Cerebellar cortex (tissue), 1 donor: Measurements from ENCODE around the gene SPTBN4.
"Not testable (repeated sequence)": the region's sequence is repeated elsewhere in the genome, so short reads cannot be mapped to it uniquely, and the experiment has no call there.

Source experiments
- DNase-seq: peaks from one replicate; pipeline ENCODE4 v3.0.0-alpha.2; 2015; ENCODE audit warnings: low spot score

The SPTBN4 gene

DNA sequence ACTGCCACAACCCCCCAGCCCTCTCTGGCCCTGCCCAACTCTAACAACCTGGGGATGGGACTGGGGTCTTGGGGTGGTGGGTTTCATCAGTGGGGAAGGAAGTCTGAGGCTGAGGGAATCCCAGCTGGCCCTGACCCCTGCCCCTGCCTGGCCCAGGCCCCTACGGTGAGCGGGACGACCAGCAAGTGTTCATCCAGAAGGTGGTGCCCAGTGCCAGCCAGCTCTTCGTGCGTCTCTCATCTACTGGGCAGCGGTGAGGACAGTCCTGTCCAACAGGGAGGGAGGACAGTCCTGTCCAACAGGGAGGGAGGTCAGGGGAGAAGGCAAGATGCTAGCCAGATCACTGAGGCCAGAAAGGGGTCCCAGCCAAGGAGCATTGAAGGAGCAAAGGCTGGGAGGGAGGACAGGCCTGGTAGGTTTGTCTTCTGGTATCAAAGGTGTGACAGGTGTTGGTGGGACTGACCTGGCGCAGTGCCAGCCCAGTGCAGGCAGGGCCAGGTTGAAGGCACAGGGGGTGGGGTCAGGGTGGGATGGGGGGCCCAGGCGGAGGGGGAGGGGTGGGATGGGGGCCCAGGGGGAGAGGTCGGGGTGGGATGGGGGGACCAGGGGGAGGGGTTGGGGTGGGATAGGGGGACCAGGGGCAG lies 122.2 kb downstream of the SPTBN4 start:
- DNase-seq, result no peak

DNA sequence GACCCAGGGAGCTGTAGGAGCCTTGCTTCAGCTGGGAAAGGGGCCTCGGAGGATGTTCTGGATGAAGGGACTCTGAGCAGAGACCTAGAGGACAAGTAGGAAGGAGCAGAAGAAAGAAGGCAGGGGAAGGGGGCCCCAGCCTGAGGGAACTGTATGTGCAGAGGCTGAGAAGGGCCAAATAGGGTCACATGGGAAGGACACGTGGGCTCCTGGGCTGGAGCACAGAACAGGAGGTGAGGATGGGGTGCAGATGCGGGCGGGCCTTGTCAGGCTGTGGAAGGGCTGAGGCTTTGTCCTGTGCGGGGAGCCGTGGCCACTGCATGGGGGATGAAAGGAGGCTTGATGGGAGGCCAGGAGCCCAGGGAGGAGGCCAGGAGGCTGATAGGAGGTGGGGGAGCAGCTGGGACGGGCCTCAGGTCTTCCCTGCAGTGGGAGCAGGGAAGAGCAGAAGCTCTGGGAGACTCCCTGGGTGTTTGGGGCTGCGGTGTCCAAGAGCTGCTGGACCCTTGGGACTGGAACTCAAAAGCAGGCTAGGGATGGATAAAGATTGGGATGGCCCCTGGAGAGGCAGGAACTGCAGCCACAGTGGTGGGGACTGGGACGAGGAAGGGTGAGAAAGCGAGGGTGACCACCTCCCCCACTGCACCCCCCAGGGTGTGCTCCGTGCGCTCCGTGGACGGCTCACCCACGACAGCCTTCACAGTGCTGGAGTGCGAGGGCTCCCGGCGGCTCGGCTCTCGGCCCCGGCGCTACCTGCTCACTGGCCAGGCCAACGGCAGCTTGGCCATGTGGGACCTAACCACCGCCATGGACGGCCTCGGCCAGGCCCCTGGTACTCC lies 123.0 kb downstream of the SPTBN4 start:
- DNase-seq, result no peak

DNA sequence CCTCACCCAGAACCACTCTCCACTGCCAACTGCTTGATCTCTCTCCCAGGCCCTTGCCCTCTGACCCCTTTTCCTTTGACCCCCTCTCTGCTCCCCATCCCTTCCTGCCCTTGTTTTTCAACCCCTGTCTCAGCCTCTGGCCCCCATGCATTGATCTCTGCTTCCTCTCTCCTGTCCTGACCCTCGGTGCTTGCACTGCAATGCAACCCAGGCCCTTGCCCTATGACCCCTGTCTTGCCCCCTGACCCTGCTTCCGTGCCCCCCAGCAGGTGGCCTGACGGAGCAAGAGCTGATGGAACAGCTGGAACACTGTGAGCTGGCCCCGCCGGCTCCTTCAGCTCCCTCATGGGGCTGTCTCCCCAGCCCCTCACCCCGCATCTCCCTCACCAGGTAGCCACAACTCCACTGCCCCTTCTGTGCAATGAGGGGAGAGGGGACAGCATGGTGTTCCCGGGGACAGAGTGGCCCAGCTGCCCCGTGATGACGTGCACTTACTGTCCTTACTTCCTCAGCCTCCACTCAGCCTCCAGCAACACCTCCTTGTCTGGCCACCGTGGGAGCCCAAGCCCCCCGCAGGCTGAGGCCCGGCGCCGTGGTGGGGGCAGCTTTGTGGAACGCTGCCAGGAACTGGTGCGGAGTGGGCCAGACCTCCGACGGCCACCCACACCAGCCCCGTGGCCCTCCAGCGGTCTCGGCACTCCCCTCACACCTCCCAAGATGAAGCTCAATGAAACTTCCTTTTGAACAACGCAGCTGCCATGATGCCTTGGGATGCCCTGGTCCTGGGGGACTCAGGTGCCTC lies 123.9 kb downstream of the SPTBN4 start:
- DNase-seq, result no peak

DNA sequence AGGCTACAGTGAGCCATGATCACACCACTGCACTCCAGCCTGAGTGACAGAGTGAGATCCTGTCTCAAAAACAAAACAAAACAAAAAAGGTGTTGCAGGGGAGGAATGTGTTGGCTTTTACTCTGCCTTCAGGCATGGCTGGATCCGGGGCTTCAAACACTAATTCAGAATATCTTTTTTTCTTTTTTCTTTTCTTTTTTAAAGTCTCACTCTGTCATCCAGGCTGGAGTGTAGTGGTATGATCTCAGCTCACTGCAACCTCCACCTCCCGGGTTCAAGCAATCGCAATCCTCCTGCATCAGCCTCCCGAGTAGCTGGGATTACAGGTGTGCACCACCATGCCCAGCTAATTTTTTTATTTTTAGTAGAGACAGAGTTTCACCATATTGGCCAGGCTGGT lies 124.9 kb downstream of the SPTBN4 start:
- not testable (repeated sequence) for DNase-seq

DNA sequence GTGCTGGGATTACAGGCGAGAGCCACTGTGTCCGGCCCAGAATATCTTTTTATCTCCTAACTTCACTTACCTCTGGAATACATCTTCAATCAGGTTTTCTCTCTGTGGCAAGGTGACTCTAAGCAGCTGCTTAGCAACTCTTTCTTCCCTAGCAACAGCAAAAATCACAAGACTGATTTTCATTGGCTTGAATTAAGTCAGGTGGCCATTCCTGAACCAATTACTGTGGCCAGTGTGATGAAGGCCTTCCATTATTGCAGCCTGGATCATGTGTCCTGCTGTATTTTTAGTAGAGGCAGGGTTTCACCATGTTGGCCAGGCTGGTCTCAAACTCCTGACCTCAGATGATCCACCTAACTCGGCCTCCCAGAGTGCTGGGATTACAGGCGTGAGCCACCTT lies 125.4 kb downstream of the SPTBN4 start:
- peak; percentile 77 for DNase-seq

DNA sequence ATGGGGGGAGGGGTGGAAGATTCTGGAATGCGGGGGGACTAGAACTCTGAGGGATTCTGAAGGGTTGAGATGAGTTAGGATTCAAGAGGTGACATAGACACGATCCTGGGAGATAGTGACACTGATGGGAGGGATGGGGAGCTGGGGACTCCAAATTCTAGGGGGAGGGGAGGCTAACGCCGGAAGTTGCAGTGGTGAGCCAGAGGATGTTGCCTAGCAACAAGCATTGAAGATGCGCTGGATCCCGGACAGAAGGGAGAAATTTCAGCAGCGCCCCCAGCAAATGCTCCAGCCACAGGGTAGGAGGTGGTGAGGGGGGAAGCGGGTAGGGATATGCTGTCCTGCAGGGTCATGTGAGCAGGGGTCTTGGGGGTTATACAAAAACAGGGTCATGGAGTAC lies 127.5 kb downstream of the SPTBN4 start:
- DNase-seq, result no peak

DNA sequence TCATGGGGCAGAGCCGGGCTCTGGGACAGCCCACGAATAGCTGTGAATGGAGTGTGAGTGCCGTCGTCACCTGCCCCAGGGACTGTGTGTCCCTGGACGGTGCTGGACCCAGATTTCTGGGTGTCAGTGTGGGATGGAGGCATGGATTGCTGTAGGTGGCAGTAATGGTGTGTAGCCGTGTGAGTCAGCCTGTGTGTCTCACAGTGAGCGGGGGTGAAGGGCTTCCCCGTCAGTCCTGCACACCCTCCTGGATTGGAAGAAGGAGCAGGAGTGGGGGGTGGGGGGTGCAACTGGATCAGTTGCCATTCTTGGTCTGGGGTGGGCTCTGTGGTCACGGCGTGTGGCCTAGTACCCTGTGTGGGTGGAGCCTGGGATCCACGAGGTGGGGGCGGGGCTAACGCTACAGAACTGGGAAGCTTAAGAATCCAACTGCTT lies 127.9 kb downstream of the SPTBN4 start:
- DNase-seq, result no peak

DNA sequence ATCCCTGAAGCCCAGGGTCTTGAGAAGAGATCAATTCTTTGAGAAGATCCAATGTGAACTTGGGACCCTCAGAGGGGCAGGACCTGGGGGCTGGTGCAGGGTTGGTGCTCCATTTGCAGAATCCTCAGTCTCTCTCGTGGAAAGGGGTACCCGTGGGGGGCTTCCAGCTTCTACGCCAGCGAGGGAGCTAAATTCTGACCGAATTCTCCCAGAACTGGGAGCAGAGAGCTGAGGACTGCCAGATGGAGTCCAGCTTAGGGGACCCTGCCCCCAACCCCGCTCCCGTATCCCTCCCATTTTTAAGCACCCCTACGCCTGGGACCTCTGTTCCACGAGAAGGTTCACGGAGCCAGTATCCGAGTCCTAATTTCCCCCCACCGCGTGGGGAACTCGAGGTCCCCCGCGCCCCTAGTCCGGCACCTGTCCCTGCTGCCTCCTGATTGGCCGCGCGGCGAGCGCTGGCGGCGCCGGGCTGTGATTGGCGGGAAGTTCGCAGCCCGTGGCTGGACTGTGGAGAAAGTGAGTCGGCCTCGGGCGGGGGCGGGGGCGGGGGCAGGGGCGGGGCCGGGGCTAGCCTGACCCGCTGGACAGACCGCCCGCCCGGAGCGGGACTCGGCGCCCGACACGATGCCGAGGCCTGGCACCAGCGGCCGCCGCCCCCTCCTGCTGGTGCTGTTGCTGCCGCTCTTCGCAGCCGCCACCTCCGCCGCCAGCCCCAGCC lies 130.0 kb downstream of the SPTBN4 start:
- peak; percentile 52 for DNase-seq

DNA sequence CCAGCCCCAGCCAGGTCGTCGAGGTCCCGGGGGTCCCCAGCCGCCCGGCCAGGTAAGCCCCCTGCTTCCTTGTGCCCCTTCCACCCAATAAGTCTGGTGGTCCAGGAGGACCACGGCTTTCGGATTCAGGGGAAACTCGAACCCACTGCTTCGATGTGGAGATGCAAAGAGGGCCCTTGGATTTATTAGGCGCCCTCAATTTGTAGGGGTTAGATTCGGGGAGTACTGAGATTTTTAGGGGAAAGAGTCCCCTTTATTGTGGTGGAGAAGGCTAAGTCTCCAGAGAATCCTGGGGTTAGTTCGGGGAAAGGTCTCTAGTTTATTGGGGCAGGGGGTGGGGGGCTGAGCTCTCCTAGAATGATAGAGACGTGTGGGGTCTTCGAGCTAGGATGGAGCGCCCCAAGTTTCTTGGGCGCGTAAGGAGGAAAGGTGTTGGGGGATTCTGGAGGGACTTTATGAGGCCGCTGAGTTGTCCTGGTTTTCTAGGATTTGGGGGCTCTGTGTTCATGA lies 130.6 kb downstream of the SPTBN4 start:
- no peak for DNase-seq

DNA sequence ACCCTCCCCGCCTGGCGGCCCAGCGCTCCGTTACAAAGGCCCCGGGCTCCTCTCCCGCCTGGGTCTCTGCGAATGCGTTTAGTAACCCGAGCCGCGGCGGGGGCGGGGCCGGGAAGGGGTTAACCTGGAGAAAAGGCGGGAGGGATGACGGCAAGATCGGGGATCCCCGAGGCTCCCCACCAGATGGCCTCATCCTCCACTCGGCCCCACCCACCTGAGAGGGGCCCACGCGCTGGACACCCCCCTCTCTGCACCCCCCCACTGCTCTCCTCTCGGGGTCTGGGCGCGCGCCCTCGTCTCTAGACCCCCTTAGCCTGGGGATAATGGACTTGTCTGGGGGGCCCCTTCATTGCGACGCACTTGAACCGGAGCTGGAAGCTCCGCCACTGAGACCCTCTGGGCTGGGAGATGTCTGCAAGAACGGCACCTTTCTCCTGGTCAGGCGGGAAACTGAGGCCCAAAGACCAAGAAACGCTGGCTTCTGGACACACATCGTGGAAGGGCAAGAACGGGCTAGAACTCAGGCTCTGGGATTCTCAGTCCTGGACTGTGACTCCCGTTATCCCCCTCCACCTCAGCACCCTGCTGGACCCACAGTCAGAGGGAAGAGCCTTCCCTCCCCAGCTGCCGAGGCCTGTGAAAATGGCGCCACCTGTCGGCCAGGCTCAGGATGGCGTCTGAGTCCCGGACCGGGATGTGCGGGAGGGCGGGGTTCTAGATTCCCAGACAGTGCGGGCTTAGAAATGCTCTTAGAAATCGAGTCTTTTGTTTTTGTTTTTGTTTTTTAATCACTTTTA lies 131.5 kb downstream of the SPTBN4 start:
- DNase-seq, result peak; percentile 89

DNA sequence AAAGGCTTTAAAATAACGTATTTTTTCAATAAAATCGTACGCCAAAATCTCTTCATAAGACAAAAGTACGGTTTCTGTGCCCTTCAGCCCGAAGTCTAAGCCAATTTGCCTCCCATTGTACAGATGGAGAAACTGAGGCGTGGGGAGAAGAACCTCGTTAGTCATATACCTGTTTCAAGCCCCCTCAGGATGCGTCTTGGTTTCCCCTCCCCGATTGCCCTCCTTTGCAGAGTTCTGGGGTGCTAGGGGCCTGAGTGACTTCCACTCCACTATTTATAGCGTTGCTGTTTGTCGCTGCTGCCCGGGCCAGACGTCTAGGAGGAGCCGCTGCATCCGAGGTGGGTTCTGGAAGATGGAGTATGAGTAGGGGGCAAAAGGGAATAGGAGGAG lies 132.1 kb downstream of the SPTBN4 start:
- no peak for DNase-seq

DNA sequence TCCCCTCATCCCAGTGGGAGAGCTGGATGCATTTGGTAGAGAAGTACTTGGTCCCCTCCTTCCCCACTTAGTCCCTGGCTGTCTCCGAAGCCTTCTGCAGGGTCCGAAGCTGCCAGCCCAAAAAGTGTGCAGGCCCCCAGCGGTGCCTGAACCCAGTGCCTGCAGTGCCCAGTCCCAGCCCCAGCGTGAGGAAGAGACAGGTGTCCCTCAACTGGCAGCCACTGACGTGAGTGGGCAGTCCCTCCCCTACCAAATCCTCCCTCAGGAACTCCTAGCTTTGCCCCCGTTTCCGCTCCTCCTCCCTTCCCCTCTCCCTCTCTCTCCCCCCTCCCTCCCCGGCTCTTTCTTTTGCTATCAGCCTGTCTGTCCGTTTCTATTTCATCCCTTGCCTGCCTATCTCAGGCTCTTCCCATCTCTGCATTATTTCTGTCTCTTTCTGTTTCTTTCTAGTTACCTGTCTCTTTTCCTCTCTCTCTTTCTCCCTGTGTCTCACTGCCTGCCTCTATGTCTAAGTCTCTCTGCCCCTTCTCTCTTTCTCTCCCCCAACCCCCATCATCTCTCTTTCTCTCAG lies 132.6 kb downstream of the SPTBN4 start:
- DNase-seq, result no peak

DNA sequence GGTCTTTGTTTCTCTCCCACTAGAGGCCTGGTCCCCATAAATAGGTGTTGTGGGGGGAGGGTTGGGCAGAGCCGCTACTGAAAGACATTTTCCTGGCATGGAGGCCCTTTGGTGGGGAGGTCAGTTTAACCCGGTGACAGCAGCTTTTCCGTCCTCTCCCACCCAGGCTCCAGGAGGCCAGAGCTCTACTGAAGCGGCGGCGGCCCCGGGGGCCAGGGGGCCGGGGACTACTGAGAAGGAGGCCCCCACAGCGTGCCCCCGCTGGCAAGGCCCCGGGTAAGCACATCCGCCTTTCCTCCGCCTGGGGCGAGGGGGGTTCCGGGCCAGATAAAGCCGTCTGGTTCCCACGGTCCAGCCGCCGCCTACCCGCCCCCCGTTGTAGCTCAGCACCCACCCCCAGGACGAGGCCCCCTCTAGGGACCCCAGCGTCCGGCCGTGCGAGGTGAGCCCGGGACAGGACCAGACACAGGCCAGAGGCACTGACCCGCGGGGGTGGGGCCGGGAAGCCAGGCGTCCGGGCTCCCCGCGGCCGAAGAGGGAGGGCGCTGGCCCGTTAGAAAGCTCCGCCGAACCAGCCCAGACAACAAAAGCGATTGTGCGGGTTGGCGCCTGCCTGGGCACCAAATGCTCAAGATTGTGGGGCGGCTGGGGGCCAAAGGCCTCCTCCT lies 133.2 kb downstream of the SPTBN4 start:
- DNase-seq, result no peak

DNA sequence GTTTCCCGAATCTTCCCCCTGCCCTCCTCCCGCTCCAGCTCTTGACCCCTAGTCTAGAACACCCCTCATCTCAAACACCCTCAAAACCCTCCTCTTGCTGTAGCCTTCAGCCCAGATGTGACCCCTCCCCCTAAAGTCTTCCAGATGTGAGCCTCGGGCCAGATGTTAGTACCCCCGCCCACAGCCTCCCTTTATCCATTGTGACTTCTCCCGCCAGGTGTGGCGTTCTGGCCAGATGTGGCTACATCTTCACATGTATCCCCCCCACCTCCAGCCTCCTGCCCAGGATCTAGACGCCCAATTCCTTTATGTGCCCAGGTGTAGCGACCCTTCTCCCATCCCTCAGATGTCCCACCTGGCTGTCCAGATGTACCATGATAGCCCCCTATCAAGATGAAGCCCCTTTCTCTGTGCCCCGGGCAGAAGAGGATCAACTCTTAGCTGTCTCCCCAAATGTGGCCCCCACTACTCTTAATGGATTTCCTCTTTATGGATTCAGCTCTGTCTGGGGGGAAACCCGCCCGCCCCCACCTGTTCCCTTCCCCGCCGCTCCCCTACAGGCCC lies 133.9 kb downstream of the SPTBN4 start:
- DNase-seq, result no peak

DNA sequence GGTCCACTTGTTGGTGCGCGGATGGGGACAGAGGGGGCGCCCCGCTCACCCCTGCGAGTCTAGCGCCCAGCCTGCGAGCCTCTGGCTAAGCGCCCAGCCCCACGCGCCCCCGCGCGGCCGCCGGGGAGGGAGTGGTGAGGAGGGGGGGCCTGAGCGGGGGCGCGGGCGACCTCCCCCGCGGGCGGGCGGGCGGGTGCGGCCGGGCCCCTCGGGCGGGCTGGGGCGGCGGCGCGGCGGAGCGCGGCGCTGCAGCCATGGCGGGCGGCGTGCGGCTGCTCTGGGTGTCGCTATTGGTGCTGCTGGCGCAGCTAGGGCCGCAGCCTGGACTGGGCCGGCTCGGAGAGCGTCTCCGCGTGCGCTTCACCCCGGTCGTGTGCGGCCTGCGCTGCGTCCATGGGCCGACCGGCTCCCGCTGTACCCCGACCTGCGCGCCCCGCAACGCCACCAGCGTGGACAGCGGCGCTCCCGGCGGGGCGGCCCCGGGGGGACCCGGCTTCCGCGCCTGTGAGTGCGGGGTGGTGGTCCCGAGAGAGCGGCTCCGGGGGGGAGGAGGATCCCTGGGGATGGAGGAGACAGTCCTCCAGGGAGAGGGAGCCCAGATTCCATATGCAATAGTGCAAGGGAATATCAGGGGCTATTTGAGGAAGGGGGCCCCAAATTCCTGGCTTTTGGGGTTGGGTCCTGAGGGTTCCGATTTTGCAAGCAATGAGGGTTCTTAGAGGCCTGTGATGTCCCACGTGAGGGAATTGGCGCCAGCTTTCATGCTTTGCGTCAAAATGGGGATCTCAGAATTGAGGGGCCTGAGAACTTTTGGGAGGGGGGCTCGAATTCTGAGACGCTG lies 134.6 kb downstream of the SPTBN4 start, which contains the start of gene LTBP4:
TSS of gene LTBP4 (plus strand) at position 236 of the 841 bp plus-strand sequence. CDS start at position 255, 19 bp downstream.
- no peak for DNase-seq

DNA sequence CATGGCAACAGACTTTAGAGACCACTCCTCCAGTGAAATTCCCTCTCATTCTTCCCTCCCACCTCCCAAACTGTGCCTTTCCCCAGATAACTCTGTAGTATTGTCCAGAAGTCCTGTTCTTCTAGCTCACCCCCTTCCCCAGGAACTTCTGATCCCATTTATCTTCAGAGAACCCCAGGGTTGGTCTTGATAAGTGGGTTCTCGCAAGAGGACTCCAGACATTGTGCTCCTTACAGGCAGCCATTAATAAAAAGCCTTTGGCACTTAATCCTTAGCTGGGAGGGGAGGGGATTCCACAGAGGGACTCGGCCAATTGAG lies 136.2 kb downstream of the SPTBN4 start:
- no peak for DNase-seq

DNA sequence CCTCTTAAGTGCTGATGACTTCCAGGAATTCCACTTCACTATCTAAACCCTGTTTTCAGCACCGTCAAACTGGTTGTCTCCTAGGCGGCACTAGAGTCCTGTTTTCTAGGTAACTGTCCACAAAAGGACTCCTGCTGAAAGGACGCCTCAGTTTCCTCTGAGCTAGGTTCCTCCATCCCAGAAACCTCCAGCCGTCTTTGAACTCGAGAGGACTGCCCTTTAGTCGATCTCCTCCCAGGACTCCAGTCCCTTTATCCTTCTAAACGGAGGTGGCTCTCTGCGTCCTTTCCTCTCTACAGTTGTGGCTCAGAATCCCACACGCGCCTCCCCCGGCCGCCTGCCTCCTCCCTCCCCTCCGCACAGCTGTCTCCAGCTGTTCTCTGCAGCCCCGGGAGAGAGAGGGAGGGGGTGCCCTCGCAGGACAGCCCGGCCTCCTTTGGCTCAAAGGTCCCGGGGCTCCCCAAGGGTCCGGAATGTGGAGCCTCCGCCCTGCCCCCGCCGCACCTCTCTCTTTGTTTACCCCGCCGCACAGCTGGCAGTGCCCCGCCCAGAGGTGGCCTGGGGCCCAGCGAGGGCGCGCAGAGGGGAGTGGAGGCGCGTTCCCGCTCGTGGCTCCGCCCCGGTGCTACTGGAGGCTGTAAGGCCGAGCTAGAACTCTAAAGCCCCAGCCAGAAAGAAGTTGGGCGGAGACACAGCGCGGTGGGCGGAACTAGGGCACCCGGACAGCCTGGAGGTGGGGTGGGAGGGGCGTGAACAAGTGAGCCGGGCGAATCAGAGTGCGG lies 136.8 kb downstream of the SPTBN4 start:
- DNase-seq, result peak; percentile 75

DNA sequence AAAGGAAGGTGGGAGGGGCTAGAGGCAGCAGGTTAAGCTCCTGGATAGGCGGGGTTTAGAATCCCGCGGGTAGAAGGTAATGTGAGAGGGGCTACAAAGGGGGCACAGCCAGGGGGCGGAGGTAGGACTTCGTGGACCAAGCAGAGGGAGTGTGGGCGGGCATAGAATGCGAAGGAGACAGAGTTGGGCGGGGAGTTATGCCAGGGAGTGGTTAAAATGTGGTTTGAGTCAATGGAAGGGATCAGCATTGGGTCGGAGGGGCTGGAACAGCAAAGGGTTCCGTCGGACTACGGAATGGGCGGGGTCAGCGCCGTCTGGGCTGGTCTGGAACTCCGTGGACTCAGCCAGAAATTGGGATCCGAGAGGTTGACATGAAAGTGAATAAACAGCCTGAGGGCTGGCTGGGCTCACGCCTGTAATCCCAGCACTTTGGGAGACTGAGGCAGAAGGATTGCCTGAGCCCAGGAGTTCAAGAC lies 137.4 kb downstream of the SPTBN4 start:
- DNase-seq, result no peak
